Dedifferentiated amniotic fluid mesenchymal stem cell (primary cell): ENCODE data around the gene VWDE.
A peak's percentile ranks its signal among the peaks of the same experiment; 100 is the strongest.
"Not testable (repeated sequence)": the region's sequence is repeated elsewhere in the genome, so short reads cannot be mapped to it uniquely, and the experiment has no call there.

ENCODE experiments used
- DNase-seq: peaks from one replicate; pipeline ENCODE4 v3.0.0-alpha.2; 2016; ENCODE audit errors: extremely low spot score

The VWDE gene

GRCh38 chr7:12401538-12402364 is 1.9 kb downstream of the VWDE start:
- DNase-seq: no peak

GRCh38 chr7:12398186-12398585 is 5.5 kb downstream of the VWDE start:
- DNase-seq: no peak

GRCh38 chr7:12397671-12398070 is 6.0 kb downstream of the VWDE start:
- no peak for DNase-seq

- DNase-seq: not testable (repeated sequence)
Observed at GRCh38 chr7:12396670-12397069, 7.0 kb downstream of the VWDE start.

- no peak for DNase-seq
Observed at GRCh38 chr7:12391922-12392615, 11.6 kb downstream of the VWDE start.

GRCh38 chr7:12389089-12389700 is 14.5 kb downstream of the VWDE start:
- peak; percentile 68 for DNase-seq

GRCh38 chr7:12386313-12386740 is 17.3 kb downstream of the VWDE start:
- no peak for DNase-seq

GRCh38 chr7:12385364-12385786 is 18.3 kb downstream of the VWDE start:
- no peak for DNase-seq

GRCh38 chr7:12383377-12383776 is 20.3 kb downstream of the VWDE start:
- no peak for DNase-seq

GRCh38 chr7:12378389-12378788 is 25.3 kb downstream of the VWDE start:
- no peak for DNase-seq

GRCh38 chr7:12377406-12377805 is 26.3 kb downstream of the VWDE start:
- no peak for DNase-seq

GRCh38 chr7:12373580-12374263 is 29.9 kb downstream of the VWDE start:
- DNase-seq: no peak

GRCh38 chr7:12370249-12370648 is 33.4 kb downstream of the VWDE start:
- DNase-seq: no peak

- no peak for DNase-seq
Observed at GRCh38 chr7:12369756-12370155, 33.9 kb downstream of the VWDE start.

- no peak for DNase-seq
Observed at GRCh38 chr7:12369072-12369471, 34.6 kb downstream of the VWDE start.

- DNase-seq: no peak
Observed at GRCh38 chr7:12360948-12361347, 42.7 kb downstream of the VWDE start.

- DNase-seq: no peak
Observed at GRCh38 chr7:12358694-12359093, 45.0 kb downstream of the VWDE start.

GRCh38 chr7:12357508-12357907 is 46.2 kb downstream of the VWDE start:
- no peak for DNase-seq

GRCh38 chr7:12351843-12352242 is 51.8 kb downstream of the VWDE start:
- no peak for DNase-seq

GRCh38 chr7:12350971-12351370 is 52.7 kb downstream of the VWDE start:
- DNase-seq: no peak

- no peak for DNase-seq
Observed at GRCh38 chr7:12337095-12337494, 66.6 kb downstream of the VWDE start.
